Heart right ventricle (tissue), 16 donors: Measurements from ENCODE around the gene CRADD. TPM values are rescaled to one million over a fixed set of nuclear protein-coding genes. Genes with fewer than 3 reads are reported as not detected.
"Not testable (repeated sequence)": the region's sequence is repeated elsewhere in the genome, so short reads cannot be mapped to it uniquely, and the experiment has no call there.

Experiments used
- ATAC-seq, 8 donors: fragments of 200-7000 bp; cut with Tn5 transposase; one replicate each; pipeline ENCODE4 v1.9.1; 2020; ENCODE audit warnings: mild to moderate bottlenecking in 8 of 8, moderate library complexity in 8 of 8, moderate number of reproducible peaks in 1 of 8
- DNase-seq, 2 donors: peaks; one replicate each; pipeline ENCODE4 v3.0.0-alpha.2; 2020
- H3K27ac ChIP-seq, 10 donors: fragments of 200-600 bp; sonication (generic) in 2 of 10; one replicate each; pipeline versions ENCODE4 v1.5.0 to v1.8.0; 2020 to 2022; ENCODE audit warnings: mild to moderate bottlenecking in 3 of 10
- H3K27me3 ChIP-seq, 7 donors: fragments of 200-600 bp; one replicate each; pipeline ENCODE4 v1.8.0; 2021 to 2022; ENCODE audit warnings: mild to moderate bottlenecking in 2 of 7
- H3K36me3 ChIP-seq, 9 donors: fragments of 200-600 bp; sonication (generic) in 1 of 9; one replicate each; pipeline versions ENCODE4 v1.5.0 to v1.8.0; 2020 to 2022; ENCODE audit warnings: mild to moderate bottlenecking in 2 of 9
- H3K4me1 ChIP-seq, 9 donors: fragments of 200-600 bp; sonication (generic) in 1 of 9; one replicate each; pipeline versions ENCODE4 v1.5.0 to v1.8.0; 2020 to 2022; ENCODE audit warnings: mild to moderate bottlenecking in 4 of 9
- H3K4me3 ChIP-seq, 10 donors: fragments of 200-600 bp; sonication (generic) in 2 of 10; one replicate each; pipeline versions ENCODE4 v1.5.0 to v1.8.0; 2020 to 2022; ENCODE audit warnings: mild to moderate bottlenecking in 7 of 10, moderate library complexity in 2 of 10
- H3K9me3 ChIP-seq, 11 donors: fragments of 200-600 bp in 10 of 11; sonication (generic) in 2 of 11; one replicate each; pipeline versions ENCODE4 v1.5.0 to v1.8.0; 2013 to 2022; ENCODE audit warnings: mild to moderate bottlenecking in 2 of 11, control low read depth in 1 of 11, moderate library complexity in 1 of 11
- WGBS, 2 donors: extraction: QIAGEN DNeasy Blood & Tissue Kit; methylation state at CpG; one replicate each; pipeline ENCODE4 v1.1.7; 2013; ENCODE audit warnings: inconsistent platforms in 1 of 2; 5-methylcytosine and 5-hydroxymethylcytosine counted together
- intact Hi-C, 10 donors: fragments of 100-400 bp; cut with DNase I; formaldehyde crosslinking; loops; one replicate each; pipeline versions ENCODE4 v1.11.1 to v1.14.2; 2022
- polyA plus RNA-seq, 2 donors: library from polyadenylated mRNA; stranded (reverse); fragments of 200-250 nt; gene quantifications; one replicate each; pipeline ENCODE4 v1.2.3, GENCODE V29; 2013
- total RNA-seq, 10 donors: library from RNA; stranded (reverse); fragmentation: NEBNext Ultra II Directional in 3 of 10; extraction: Animal tissue kit (Norgen Biotek cat#: 25700) in 3 of 10; gene quantifications; one replicate each; pipeline versions ENCODE4 v1.2.1 to v1.2.4, GENCODE V29; 2021 to 2023
- TF ChIP-seq, protein P1 (sequence below), 9 donors: fragments of 200-600 bp; sonication (generic) in 2 of 9; IDR thresholded peaks; one replicate each; pipeline versions ENCODE4 v1.5.0 to v1.8.0; 2021 to 2022; ENCODE audit warnings: antibody characterized with exemption in 9 of 9, mild to moderate bottlenecking in 5 of 9, moderate library complexity in 1 of 9
- donor health status: Arrhythmogenic right ventricular cardiomyopathy.
- donor health status: ischemic (EF 13 %, LVEDD 7.1; RV severe dilation, severe dysfunction).
- donor health status: healthy with polysubstance abuse.
- donor health status: DM: no; HTN: yes; CAD: no.
- donor health status: DM: no; HTN: no; CAD: no.
- donor health status: ischemic (EF 25% LVEDD 6.9; RV normal size, moderate dysfunction).
- donor health status: ischemic (EF 25% LVEDD 5.7; RV mildly dilated, moderate dysfunction).
- donor health status: healthy.
- donor health status: DM: yes; HTN: yes; CAD: no.
- donor health status: Ischemic cardiomyopathy.
- donor health status: ischemic (EF 35%, LVEDD 5.7; RV mildly dilated, moderate dysfunction).
- donor health status: nonischemic (EF 11% LVEDD 7.7; RV severe dilation, severe dysfunction).
- donor health status: DM: yes; HTN: yes; CAD: no.
- donor health status: PGD.
- donor health status: ischemic (EF 29% LVEDD 5.4; RV normal size, mild dysfunction).
- donor health status: nonischemic (EF 23%, LVEDD 6.1; RV moderate dilation, normal function).

Gene CRADD
- total and polyA plus RNA-seq, 12 donors, result 5.0 to 80.1 (median 51.4) TPM

DNA sequence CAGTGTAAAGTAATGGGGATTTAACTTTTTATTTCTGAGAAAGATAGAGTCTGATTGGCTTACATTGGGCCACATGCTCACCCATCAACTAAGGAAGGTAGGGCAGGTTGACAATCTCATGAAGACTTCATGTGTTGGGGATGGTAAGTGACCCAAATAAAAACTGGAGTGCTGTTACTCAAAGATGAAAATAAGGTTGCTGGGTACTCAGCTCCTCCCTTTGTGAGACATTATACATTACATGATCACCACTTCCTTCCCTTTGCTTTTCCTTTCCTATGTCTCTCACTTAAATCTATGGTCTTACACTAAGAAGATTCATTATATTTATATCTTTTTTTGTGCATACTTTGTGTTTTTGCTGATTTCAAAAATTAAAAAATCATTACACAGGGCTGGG lies 247.2 kb downstream of the CRADD start:
- Histone ChIP-seq H3K27ac (no peak overlapping the region), H3K27me3 (no peaks in the 10 kb centered on the region), H3K9me3 (peaks cover 0 to 21% (median 6%) of the 10 kb centered on the region in 11 donors), H3K4me3 (no peak overlapping the region), H3K4me1 (peaks cover 0 to 6% (median 0%) of the 10 kb centered on the region in 9 donors), H3K36me3 (no peaks in the 10 kb centered on the region)
- TF ChIP-seq, protein P1, sequence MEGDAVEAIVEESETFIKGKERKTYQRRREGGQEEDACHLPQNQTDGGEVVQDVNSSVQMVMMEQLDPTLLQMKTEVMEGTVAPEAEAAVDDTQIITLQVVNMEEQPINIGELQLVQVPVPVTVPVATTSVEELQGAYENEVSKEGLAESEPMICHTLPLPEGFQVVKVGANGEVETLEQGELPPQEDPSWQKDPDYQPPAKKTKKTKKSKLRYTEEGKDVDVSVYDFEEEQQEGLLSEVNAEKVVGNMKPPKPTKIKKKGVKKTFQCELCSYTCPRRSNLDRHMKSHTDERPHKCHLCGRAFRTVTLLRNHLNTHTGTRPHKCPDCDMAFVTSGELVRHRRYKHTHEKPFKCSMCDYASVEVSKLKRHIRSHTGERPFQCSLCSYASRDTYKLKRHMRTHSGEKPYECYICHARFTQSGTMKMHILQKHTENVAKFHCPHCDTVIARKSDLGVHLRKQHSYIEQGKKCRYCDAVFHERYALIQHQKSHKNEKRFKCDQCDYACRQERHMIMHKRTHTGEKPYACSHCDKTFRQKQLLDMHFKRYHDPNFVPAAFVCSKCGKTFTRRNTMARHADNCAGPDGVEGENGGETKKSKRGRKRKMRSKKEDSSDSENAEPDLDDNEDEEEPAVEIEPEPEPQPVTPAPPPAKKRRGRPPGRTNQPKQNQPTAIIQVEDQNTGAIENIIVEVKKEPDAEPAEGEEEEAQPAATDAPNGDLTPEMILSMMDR (IDR thresholded peaks at IDR 0.05), result no peak
- DNase-seq (no peak), ATAC-seq (no peak)
- intact Hi-C loops, result no loop called here

DNA sequence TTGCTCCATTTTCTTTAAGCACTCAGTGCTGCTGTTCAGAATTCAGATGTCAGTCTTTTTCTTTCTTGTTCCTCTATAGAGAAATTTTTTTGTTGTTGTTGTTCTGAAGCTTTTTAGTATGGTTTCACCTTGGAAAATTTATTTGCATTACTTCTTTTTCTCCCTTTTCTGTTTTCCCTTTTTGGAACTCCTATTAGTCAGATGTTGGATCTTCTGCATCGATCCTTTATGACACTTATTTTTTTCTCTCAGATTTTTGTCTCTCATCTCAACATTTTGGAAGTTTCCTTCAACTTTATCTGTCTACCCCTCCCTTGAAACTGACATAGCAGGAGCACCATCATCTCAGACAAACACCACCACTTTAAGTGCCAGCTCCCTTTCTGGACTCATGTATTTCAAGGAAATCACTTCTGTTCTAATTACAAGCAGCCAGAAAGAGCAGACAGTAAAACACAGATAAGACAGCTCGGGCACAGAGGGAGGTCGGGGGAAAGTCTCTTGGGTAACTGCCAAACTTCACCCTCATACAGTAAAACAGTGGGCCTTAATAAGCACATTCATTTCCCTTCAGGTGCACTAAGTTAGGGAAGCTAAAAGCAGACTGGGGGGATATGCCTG lies 248.5 kb downstream of the CRADD start:
- no peak overlapping the region for H3K27ac ChIP-seq
- no peak for DNase-seq

DNA sequence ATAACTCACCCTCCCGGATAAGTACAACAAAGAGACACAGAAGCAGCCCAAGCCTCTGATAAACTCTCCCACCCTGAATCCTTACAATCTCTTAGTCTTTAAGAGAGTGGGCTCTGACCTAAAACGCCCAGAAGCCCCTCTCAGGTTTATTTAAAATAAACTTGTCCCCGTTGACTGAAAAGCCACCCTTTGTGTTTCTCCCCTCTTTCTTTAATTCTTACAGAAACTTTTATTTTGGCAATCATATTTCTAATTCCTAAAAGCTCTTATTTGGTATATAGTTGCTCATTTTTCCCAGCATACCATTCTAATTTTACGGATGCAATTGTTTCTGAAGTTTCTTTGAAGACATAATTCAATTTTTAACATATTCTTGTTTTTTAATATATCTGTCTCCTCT lies 249.1 kb downstream of the CRADD start:
- Histone ChIP-seq H3K27me3 (no peaks in the 10 kb centered on the region), H3K9me3 (peaks cover 0 to 21% (median 6%) of the 10 kb centered on the region in 11 donors), H3K36me3 (no peaks in the 10 kb centered on the region), H3K4me3 (no peak overlapping the region), H3K27ac (no peak overlapping the region), H3K4me1 (no peaks in the 10 kb centered on the region)
- no peak for ATAC-seq
- TF ChIP-seq, protein P1 (IDR thresholded peaks at IDR 0.05), result no peak
- intact Hi-C loops, result no loop called here
- 89 to 90% methylated on average over 4 of the region's 4 CpGs for WGBS, 2 donors
- no peak for DNase-seq

More for the DNA sequence above, 248.5 kb downstream of the CRADD start:
- TF ChIP-seq, protein P1 (IDR thresholded peaks at IDR 0.05), result no peak
- H3K4me1 ChIP-seq, result no peaks in the 10 kb centered on the region
- H3K4me3 ChIP-seq, result no peak overlapping the region
- H3K36me3 ChIP-seq, result no peaks in the 10 kb centered on the region
- ATAC-seq, result no peak
- no peaks in the 10 kb centered on the region for H3K27me3 ChIP-seq
- 46 to 54% methylated on average over 3 of the region's 3 CpGs for WGBS, 2 donors
- intact Hi-C loops, result no loop called here
- H3K9me3 ChIP-seq, result peaks cover 0 to 21% (median 6%) of the 10 kb centered on the region in 11 donors

DNA sequence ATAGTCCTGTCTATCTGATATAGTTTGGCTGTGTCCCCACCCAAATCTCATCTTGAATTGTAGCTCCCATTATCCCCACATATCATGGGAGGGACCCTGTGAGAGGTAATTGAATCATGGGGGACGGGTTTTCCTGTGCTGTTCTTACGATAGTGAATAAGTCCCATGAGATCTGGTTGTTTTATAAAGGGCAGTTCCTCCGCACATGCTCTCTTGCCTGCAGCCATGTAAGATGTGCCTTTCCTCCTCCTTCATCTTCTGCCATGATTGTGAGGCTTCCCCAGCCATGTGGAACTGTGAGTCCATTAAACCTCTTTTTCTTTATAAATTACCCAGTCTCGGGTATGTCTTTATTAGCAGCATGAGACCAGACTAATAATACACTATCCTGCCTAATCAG lies 251.9 kb downstream of the CRADD start:
- H3K36me3 ChIP-seq, H3K27me3 ChIP-seq, DNase-seq, ATAC-seq, H3K4me1 ChIP-seq, H3K4me3 ChIP-seq, intact Hi-C loops, H3K27ac ChIP-seq: not testable (repeated sequence)
- peaks cover 0 to 21% (median 6%) of the 10 kb centered on the region in 11 donors for H3K9me3 ChIP-seq
- WGBS, 2 donors, result 86 to 96% methylated on average over 4 of the region's 4 CpGs

DNA sequence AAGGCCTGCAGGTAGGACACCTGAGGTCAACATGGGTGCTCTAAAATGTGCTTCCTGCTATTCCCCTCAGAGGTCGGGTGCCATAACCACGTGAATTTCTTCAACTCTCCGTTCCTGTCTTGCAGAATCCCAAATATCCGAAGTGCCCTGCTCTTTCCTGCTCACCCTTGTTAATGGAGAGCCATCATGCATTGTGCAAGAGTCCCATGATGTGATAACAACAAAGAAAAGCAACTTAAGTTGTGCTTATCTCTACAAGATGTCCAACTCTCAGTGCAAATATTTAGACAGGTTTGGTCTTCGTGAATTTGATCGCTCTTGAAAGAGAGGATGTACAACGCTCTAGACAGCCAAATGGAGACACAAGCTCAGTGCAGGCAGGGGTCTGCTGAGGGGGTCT lies 260.6 kb downstream of the CRADD start:
- no peaks in the 10 kb centered on the region for H3K36me3 ChIP-seq
- peaks cover 0 to 35% (median 9%) of the 10 kb centered on the region in 11 donors for H3K9me3 ChIP-seq
- ATAC-seq, result no peak
- DNase-seq, result no peak
- H3K4me3 ChIP-seq, result no peak overlapping the region
- intact Hi-C loops, result no loop called here
- no peaks in the 10 kb centered on the region for H3K4me1 ChIP-seq
- TF ChIP-seq, protein P1 (IDR thresholded peaks at IDR 0.05), result no peak
- 86 to 90% methylated on average over 7 of the region's 7 CpGs for WGBS, 2 donors
- H3K27me3 ChIP-seq, result no peaks in the 10 kb centered on the region
- no peak overlapping the region for H3K27ac ChIP-seq
